ENCODE measurements around the gene LRRC49. TPM values are rescaled to one million over a fixed set of nuclear protein-coding genes. Genes with fewer than 3 reads are reported as not detected.

LRRC49 gene
- total and polyA plus RNA-seq, 11 donors = 13.3 to 123 (median 60.3) TPM

- Histone ChIP-seq H3K4me3 (no peak overlapping the region), H3K9me3 (peaks cover 0 to 8% (median 0%) of the 10 kb centered on the region in 12 donors), H3K4me1 (peaks cover 0 to 17% (median 1%) of the 10 kb centered on the region in 12 donors), H3K27ac (no peak overlapping the region), H3K27me3 (no peaks in the 10 kb centered on the region), H3K36me3 (peaks cover 0 to 23% (median 13%) of the 10 kb centered on the region in 9 donors)
- DNase-seq (no peak), ATAC-seq (peak in 1 of 4 donors; percentile 30)
- no peak for TF ChIP-seq POLR2A (IDR thresholded peaks at IDR 0.05)
- TF ChIP-seq CTCF (IDR thresholded peaks at IDR 0.05) = no peak
- intact Hi-C loops (cut with DNase I) = no loop called here
- 91 to 97% (median 93%) methylated on average over 2 of the region's 2 CpGs for WGBS, 4 donors
Observed at GRCh38 chr15:71052356-71052755, 159.7 kb downstream of the LRRC49 start.

DNA sequence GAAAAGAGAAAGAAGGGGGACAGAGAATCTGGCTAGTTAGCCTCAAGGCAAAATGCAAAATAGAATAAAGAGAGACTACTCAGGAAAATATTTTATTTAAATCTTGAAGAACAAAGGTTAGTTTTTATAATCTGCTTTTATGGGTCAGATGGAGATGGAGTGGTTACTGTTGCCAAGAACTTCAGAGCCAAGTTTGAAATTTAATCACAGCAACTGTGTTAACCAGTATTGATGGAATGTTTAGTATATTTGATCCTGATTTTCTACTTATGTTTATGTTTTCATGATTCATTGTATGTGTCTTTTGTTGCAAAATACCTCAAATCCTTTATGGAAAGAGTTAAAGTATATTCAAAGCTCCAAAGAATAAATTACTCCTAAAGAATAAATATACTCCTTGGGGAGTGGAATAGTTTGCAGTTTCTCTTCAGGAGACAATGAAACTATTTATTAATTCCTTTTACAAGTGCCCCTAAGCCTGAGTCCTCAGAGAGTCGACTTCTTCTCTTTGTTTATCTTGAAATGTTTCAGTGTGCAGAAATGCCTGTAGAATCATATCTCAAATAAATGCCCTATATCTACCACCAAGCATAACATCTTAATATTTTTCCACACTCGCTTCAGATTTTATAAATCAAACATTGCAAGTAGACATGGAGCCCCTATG, 161.8 kb downstream of the LRRC49 start:
- no peak for TF ChIP-seq CTCF (IDR thresholded peaks at IDR 0.05)
- no peak for TF ChIP-seq POLR2A (IDR thresholded peaks at IDR 0.05)
- H3K27me3 ChIP-seq = no peaks in the 10 kb centered on the region
- intact Hi-C loops (cut with DNase I) = no loop called here

GRCh38 chr15:71055461-71055860, 162.8 kb downstream of the LRRC49 start:
- Histone ChIP-seq H3K4me1 (peaks cover 0 to 17% (median 1%) of the 10 kb centered on the region in 12 donors), H3K4me3 (no peak overlapping the region), H3K27ac (no peak overlapping the region), H3K27me3 (no peaks in the 10 kb centered on the region), H3K9me3 (peaks cover 0 to 29% (median 0%) of the 10 kb centered on the region in 12 donors), H3K36me3 (peaks cover 0 to 6% (median 2%) of the 10 kb centered on the region in 9 donors)
- DNase-seq = no peak
- ATAC-seq = no peak
- intact Hi-C loops (cut with DNase I) = no loop called here
- WGBS, 4 donors = 74 to 100% (median 84%) methylated on average over 1 of the region's 1 CpG
- no peak for TF ChIP-seq CTCF (IDR thresholded peaks at IDR 0.05)
- TF ChIP-seq POLR2A (IDR thresholded peaks at IDR 0.05) = no peak

More for the DNA sequence above, 161.8 kb downstream of the LRRC49 start:
- peaks cover 0 to 17% (median 8%) of the 10 kb centered on the region in 9 donors for H3K36me3 ChIP-seq
- DNase-seq = no peak
- no peak overlapping the region for H3K27ac ChIP-seq
- WGBS, 4 donors = 49 to 62% (median 57%) methylated on average over 2 of the region's 2 CpGs
- H3K9me3 ChIP-seq = peaks cover 0 to 27% (median 0%) of the 10 kb centered on the region in 12 donors
- no peak for ATAC-seq
- H3K4me3 ChIP-seq = no peak overlapping the region
- peaks cover 0 to 17% (median 1%) of the 10 kb centered on the region in 12 donors for H3K4me1 ChIP-seq

- peaks cover 0 to 14% (median 1%) of the 10 kb centered on the region in 12 donors for H3K4me1 ChIP-seq
- no peak overlapping the region for H3K4me3 ChIP-seq
- intact Hi-C loops (cut with DNase I) = no loop called here
- peaks cover 0 to 30% (median 0%) of the 10 kb centered on the region in 12 donors for H3K9me3 ChIP-seq
- H3K27me3 ChIP-seq = no peaks in the 10 kb centered on the region
- H3K36me3 ChIP-seq = peaks cover 0 to 3% (median 0%) of the 10 kb centered on the region in 9 donors
- TF ChIP-seq CTCF (IDR thresholded peaks at IDR 0.05) (no peak), POLR2A (IDR thresholded peaks at IDR 0.05) (no peak)
- DNase-seq (no peak), ATAC-seq (no peak)
- H3K27ac ChIP-seq = no peak overlapping the region
Observed at GRCh38 chr15:71056111-71056510, 163.5 kb downstream of the LRRC49 start.

Measured in heart left ventricle (tissue), 16 donors.